Peyer's patch (tissue), 4 donors: ENCODE measurements around the gene ELF4.

Experiments
- POLR2A ChIP-seq, 2 donors: fragments of 450-650 bp; IDR thresholded peaks; one replicate each; pipeline ENCODE4 v1.5.1; 2017; ENCODE audit warnings: antibody characterized with exemption in 2 of 2, mild to moderate bottlenecking in 2 of 2, moderate library complexity in 2 of 2
- TF ChIP-seq, protein P1 (sequence below), 6 experiments: fragments of 450-650 bp in 4 of 6; fragments of 200-600 bp in 2 of 6; sonication (generic) in 1 of 6; IDR thresholded peaks; one replicate each; pipeline ENCODE4 v1.5.1; 2017 to 2019; ENCODE audit warnings: antibody characterized with exemption in 6 of 6, mild to moderate bottlenecking in 3 of 6, moderate library complexity in 1 of 6

- TF ChIP-seq POLR2A (IDR thresholded peaks at IDR 0.05) = no peak
- TF ChIP-seq, protein P1, sequence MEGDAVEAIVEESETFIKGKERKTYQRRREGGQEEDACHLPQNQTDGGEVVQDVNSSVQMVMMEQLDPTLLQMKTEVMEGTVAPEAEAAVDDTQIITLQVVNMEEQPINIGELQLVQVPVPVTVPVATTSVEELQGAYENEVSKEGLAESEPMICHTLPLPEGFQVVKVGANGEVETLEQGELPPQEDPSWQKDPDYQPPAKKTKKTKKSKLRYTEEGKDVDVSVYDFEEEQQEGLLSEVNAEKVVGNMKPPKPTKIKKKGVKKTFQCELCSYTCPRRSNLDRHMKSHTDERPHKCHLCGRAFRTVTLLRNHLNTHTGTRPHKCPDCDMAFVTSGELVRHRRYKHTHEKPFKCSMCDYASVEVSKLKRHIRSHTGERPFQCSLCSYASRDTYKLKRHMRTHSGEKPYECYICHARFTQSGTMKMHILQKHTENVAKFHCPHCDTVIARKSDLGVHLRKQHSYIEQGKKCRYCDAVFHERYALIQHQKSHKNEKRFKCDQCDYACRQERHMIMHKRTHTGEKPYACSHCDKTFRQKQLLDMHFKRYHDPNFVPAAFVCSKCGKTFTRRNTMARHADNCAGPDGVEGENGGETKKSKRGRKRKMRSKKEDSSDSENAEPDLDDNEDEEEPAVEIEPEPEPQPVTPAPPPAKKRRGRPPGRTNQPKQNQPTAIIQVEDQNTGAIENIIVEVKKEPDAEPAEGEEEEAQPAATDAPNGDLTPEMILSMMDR (IDR thresholded peaks at IDR 0.05) = no peak
Measured at GRCh38 chrX:130081421-130082045, 28.8 kb downstream of the ELF4 start.
